HepG2 (cell line): ENCODE measurements around the gene ACTL8. TPM values are rescaled to one million over a fixed set of nuclear protein-coding genes. Genes with fewer than 3 reads are reported as not detected.

Experiments used
- ATAC-seq: fragments of 200-7000 bp; cut with Tn5 transposase; 3 replicates; pipeline ENCODE4 v1.9.1; 2020; ENCODE audit warnings: mild to moderate bottlenecking, moderate library complexity
- BruUV-seq: library from RNA; stranded (reverse); fragments of 400-500 nt; replicated peaks from 2 replicates; lab custom pipeline; 2021; lab: Mats Ljungman, UMichigan
- CTCF ChIA-PET: fragments of 300-600 bp; formaldehyde crosslinking; extraction: SDS; loops from one replicate; lab custom pipeline; 2021; ENCODE audit warnings: low total read pairs, inconsistent platforms, low intra/inter-chr PET ratio; lab: Yijun Ruan, JAX
- POLR2A ChIA-PET: fragments of 350-600 bp; sonication (Branson Sonifier 250); formaldehyde crosslinking; loops from one replicate; lab custom pipeline; 2020; ENCODE audit warnings: antibody characterized with exemption, inconsistent platforms; lab: Yijun Ruan, JAX
- DNase-seq: peaks from one replicate; pipeline ENCODE4 v3.0.0-alpha.2; 2015; ENCODE audit warnings: low spot score
- FAIRE-seq: peaks from 3 replicates; lab custom pipeline; 2011; peaks lifted over from hg19 to GRCh38; lab: Jason Lieb, UNC
- H2AFZ ChIP-seq: one replicate; pipeline ENCODE4 v1.6.1; 2011; ENCODE audit warnings: low read length, inconsistent platforms
- H3K27ac ChIP-seq: fragments of 300-600 bp; 3 replicates; pipeline ENCODE4 v1.8.0; 2011; ENCODE audit warnings: mixed run types, mild to moderate bottlenecking, mixed read lengths, low read length, inconsistent platforms; ENCODE audit not compliant: insufficient read depth; ENCODE audit errors: extremely low read length
- H3K27me3 ChIP-seq, 2 experiments: fragments of 200-600 bp in 1 of 2; 2 replicates in 1 of 2; 3 replicates in 1 of 2; pipeline versions ENCODE4 v1.6.0 to v1.8.0; 2011; ENCODE audit warnings: low read length in 2 of 2, mild to moderate bottlenecking in 2 of 2, moderate library complexity in 2 of 2, inconsistent platforms in 1 of 2; ENCODE audit not compliant: insufficient read depth in 2 of 2, control insufficient read depth in 1 of 2
- H3K36me3 ChIP-seq, 2 experiments: fragments of 200-600 bp in 1 of 2; replicated peaks in 1 of 2; 2 replicates in 1 of 2; 3 replicates in 1 of 2; pipeline versions ENCODE4 v1.5.1 to v1.8.0; 2011; ENCODE audit warnings: low read length in 2 of 2, inconsistent platforms in 1 of 2; ENCODE audit not compliant: insufficient read depth in 2 of 2, control insufficient read depth in 1 of 2
- H3K4me1 ChIP-seq: 2 replicates; pipeline ENCODE4 v1.5.1; 2012; ENCODE audit warnings: low read length, inconsistent platforms; ENCODE audit not compliant: insufficient read depth
- H3K4me2 ChIP-seq: 2 replicates; pipeline ENCODE4 v1.6.0; 2011; ENCODE audit warnings: low read depth, low read length, inconsistent platforms
- H3K4me3 ChIP-seq, 3 experiments: fragments of 200-600 bp in 1 of 3; sonication (generic), shearing (Covaris generic) in 1 of 3; replicated peaks in 1 of 3; 2 replicates each; pipeline ENCODE4 v1.5.1; 2011 to 2016; ENCODE audit warnings: low read length in 3 of 3, inconsistent platforms in 2 of 3, low read depth in 2 of 3, mild to moderate bottlenecking in 2 of 3, control low read depth in 1 of 3, mixed read lengths in 1 of 3; ENCODE audit not compliant: insufficient read depth in 1 of 3
- H3K79me2 ChIP-seq: one replicate; pipeline ENCODE4 v1.6.1; 2011; ENCODE audit warnings: low read length, inconsistent platforms; ENCODE audit not compliant: insufficient read depth
- H3K9ac ChIP-seq: 2 replicates; pipeline ENCODE4 v1.6.0; 2011; ENCODE audit warnings: mild to moderate bottlenecking, low read depth, low read length, inconsistent platforms; ENCODE audit not compliant: insufficient read depth
- H3K9me3 ChIP-seq: 2 replicates; pipeline ENCODE4 v1.5.1; 2012; ENCODE audit warnings: mild to moderate bottlenecking, low read length
- H4K20me1 ChIP-seq: 2 replicates; pipeline ENCODE4 v1.6.0; 2011; ENCODE audit warnings: inconsistent platforms, mild to moderate bottlenecking, low read length, moderate library complexity; ENCODE audit not compliant: insufficient read depth
- HDAC1 ChIP-seq: sonication (generic); formaldehyde crosslinking; IDR thresholded peaks from 2 replicates; pipeline ENCODE4 v1.5.1; 2020; ENCODE audit warnings: mild to moderate bottlenecking, missing genetic modification reagents
- IKZF1 ChIP-seq: fragments of 450-650 bp; IDR thresholded peaks from 2 replicates; pipeline ENCODE4 v1.7.1; 2016
- MEIS1 ChIP-seq: sonication (generic); formaldehyde crosslinking; IDR thresholded peaks from 2 replicates; pipeline ENCODE4 v1.9.0; 2021; ENCODE audit warnings: mild to moderate bottlenecking, missing genetic modification reagents, moderate library complexity, borderline replicate concordance
- MTA1 ChIP-seq: sonication (generic); formaldehyde crosslinking; IDR thresholded peaks from 2 replicates; pipeline ENCODE4 v1.4.0; 2020; ENCODE audit warnings: missing genetic modification reagents, mild to moderate bottlenecking, borderline replicate concordance
- MTF1 ChIP-seq: sonication (generic); formaldehyde crosslinking; IDR thresholded peaks from 2 replicates; pipeline ENCODE4 v1.5.0; 2020; ENCODE audit warnings: missing genetic modification reagents
- NAIF1 ChIP-seq: sonication (generic); formaldehyde crosslinking; IDR thresholded peaks from 2 replicates; pipeline ENCODE4 v1.5.0; 2020; ENCODE audit warnings: mild to moderate bottlenecking, missing genetic modification reagents, borderline replicate concordance
- NFYB ChIP-seq: sonication (generic); formaldehyde crosslinking; IDR thresholded peaks from 2 replicates; pipeline ENCODE4 v1.4.0; 2020; ENCODE audit warnings: missing genetic modification reagents
- RFX1 ChIP-seq: fragments of 450-650 bp; IDR thresholded peaks from 2 replicates; pipeline ENCODE4 v1.6.1; 2017
- RNF219 ChIP-seq: sonication (generic); formaldehyde crosslinking; IDR thresholded peaks from 2 replicates; pipeline ENCODE4 v1.5.0; 2020; ENCODE audit warnings: mild to moderate bottlenecking, missing genetic modification reagents
- SAFB2 ChIP-seq: sonication (generic); formaldehyde crosslinking; IDR thresholded peaks from 2 replicates; pipeline ENCODE4 v1.5.1; 2020; ENCODE audit warnings: missing genetic modification reagents, low read depth, mild to moderate bottlenecking, borderline replicate concordance
- TMF1 ChIP-seq: sonication (generic); formaldehyde crosslinking; IDR thresholded peaks from 2 replicates; pipeline ENCODE4 v1.8.1; 2022; ENCODE audit warnings: low read depth, missing genetic modification reagents
- TOPORS ChIP-seq: sonication (generic); formaldehyde crosslinking; IDR thresholded peaks from 2 replicates; pipeline ENCODE4 v1.8.0; 2023; ENCODE audit warnings: mild to moderate bottlenecking, missing genetic modification reagents
- ZMYM2 ChIP-seq: sonication (generic); formaldehyde crosslinking; IDR thresholded peaks from 2 replicates; pipeline ENCODE4 v1.8.0; 2022; ENCODE audit warnings: mild to moderate bottlenecking, missing genetic modification reagents
- ZNF225 ChIP-seq: sonication (generic); formaldehyde crosslinking; IDR thresholded peaks from 2 replicates; pipeline ENCODE4 v1.4.0; 2020; ENCODE audit warnings: mild to moderate bottlenecking, missing genetic modification reagents
- ZNF24 ChIP-seq: fragments of 450-650 bp; IDR thresholded peaks from 2 replicates; pipeline ENCODE4 v1.6.1; 2017; ENCODE audit warnings: antibody characterized with exemption, mild to moderate bottlenecking
- ZNF292 ChIP-seq: sonication (generic); formaldehyde crosslinking; IDR thresholded peaks from 2 replicates; pipeline ENCODE4 v1.8.1; 2022; ENCODE audit warnings: mild to moderate bottlenecking, low read depth, missing genetic modification reagents, borderline replicate concordance
- ZNF512B ChIP-seq: sonication (generic); formaldehyde crosslinking; IDR thresholded peaks from 2 replicates; pipeline ENCODE4 v1.5.1; 2020; ENCODE audit warnings: missing genetic modification reagents, mild to moderate bottlenecking, borderline replicate concordance
- ZNF552 ChIP-seq: sonication (generic); formaldehyde crosslinking; IDR thresholded peaks from 2 replicates; pipeline ENCODE4 v1.9.0; 2022; ENCODE audit warnings: missing genetic modification reagents, mild to moderate bottlenecking, borderline replicate concordance
- ZNF556 ChIP-seq: sonication (generic); formaldehyde crosslinking; IDR thresholded peaks from 2 replicates; pipeline ENCODE4 v1.4.0; 2020; ENCODE audit warnings: mild to moderate bottlenecking, missing genetic modification reagents, borderline replicate concordance
- ZNF597 ChIP-seq: sonication (generic); formaldehyde crosslinking; IDR thresholded peaks from 2 replicates; pipeline ENCODE4 v1.5.0; 2020; ENCODE audit warnings: missing genetic modification reagents
- ZSCAN9 ChIP-seq: IDR thresholded peaks from 2 replicates; pipeline ENCODE4 v1.6.1; 2016; ENCODE audit warnings: borderline replicate concordance
- WGBS: methylation state at CpG from one replicate; pipeline ENCODE4 v1.1.6; 2017; ENCODE audit warnings: low lambda C conversion rate; 5-methylcytosine and 5-hydroxymethylcytosine counted together
- in situ Hi-C: cut with HindIII; loops from 2 replicates; pipeline ENCODE4 v1.10.0; 2017; ENCODE audit warnings: low pct_unique_long_range_greater_than_20kb; ENCODE audit not compliant: extremely low pct_ligation_motif_present
- intact Hi-C: fragments of 100-400 bp; cut with micrococcal nuclease; formaldehyde crosslinking; loops from one replicate; pipeline ENCODE4 v1.10.0; 2022; ENCODE audit not compliant: unreplicated experiment
- polyA plus RNA-seq, 8 experiments: library from polyadenylated mRNA; depleted of rRNA in 3 of 8; stranded (reverse) in 7 of 8; unstranded in 1 of 8; fragments of >200 nt; fragmentation: Illumina TruSeq in 4 of 8; extraction: Trizol in 4 of 8; gene quantifications; 2 replicates each; pipeline versions ENCODE4 v1.2.1 to v1.2.3, GENCODE V29; 2011 to 2016; ENCODE audit warnings: low read depth in 4 of 8, missing spikeins in 1 of 8, mixed read lengths in 1 of 8; ENCODE audit not compliant: insufficient read depth in 1 of 8
- total RNA-seq, 5 experiments: library from RNA; depleted of rRNA; stranded (reverse); fragments of >200 nt; fragmentation: Illumina TruSeq; extraction: Trizol; gene quantifications; 2 replicates each; pipeline ENCODE4 v1.2.3, GENCODE V29; 2016; ENCODE audit warnings: low read depth in 1 of 5

Gene ACTL8
- total and polyA plus RNA-seq, 2 of the 13 experiments (the other 11 are each of a cell fraction or from before 2014, with no cell fraction given), result 0.09 to 0.64 TPM

GRCh38 chr1:17763995-17764394 lies 8.9 kb downstream of the ACTL8 start (continued):
- no peak for TF ChIP-seq ZNF24
- no peak for TF ChIP-seq ZNF225 (CRISPR knock-in tag)
- TF ChIP-seq ZSCAN9 (CRISPR knock-in tag), result no peak
- TF ChIP-seq ZNF292 (CRISPR knock-in tag), result no peak
- TF ChIP-seq IKZF1, result no peak

GRCh38 chr1:17764591-17764990 lies 9.5 kb downstream of the ACTL8 start:
- ChIA-PET CTCF (no interaction called here), POLR2A (no interaction called here)
- in situ Hi-C loops, result no loop called here
- Histone ChIP-seq H2AFZ (no peak overlapping the region), H3K9me3 (peaks cover 5% of the 10 kb centered on the region; the same call in 1 of the 2 replicates), H3K27me3 (peaks cover 8 to 37% of the 10 kb centered on the region in 2 experiments), H3K27ac (no peak overlapping the region), H3K4me1 (no peaks in the 10 kb centered on the region), H3K4me2 (no peak overlapping the region), H3K9ac (no peak overlapping the region), H4K20me1 (no peaks in the 10 kb centered on the region), H3K36me3 (no peaks in the 10 kb centered on the region), H3K4me3 (no peak overlapping the region), H3K79me2 (no peaks in the 10 kb centered on the region)
- no TSS peak for BruUV-seq
- FAIRE-seq, result no peak
- DNase-seq, result no peak
- ATAC-seq, result no peak
- 30% methylated on average over 10 of the region's 10 CpGs for WGBS
- intact Hi-C loops, result no loop called here
- TF ChIP-seq ZNF512B (CRISPR knock-in tag), result no peak
- TF ChIP-seq ZNF597, result no peak
- TF ChIP-seq RFX1, result no peak
- no peak for TF ChIP-seq HDAC1 (CRISPR knock-in tag)
- no peak for TF ChIP-seq SAFB2
- TF ChIP-seq NFYB (CRISPR knock-in tag), result no peak
- no peak for TF ChIP-seq MTF1 (CRISPR knock-in tag)
- no peak for TF ChIP-seq TOPORS
- no peak for TF ChIP-seq MEIS1 (CRISPR knock-in tag)
- TF ChIP-seq MTA1 (CRISPR knock-in tag), result no peak
- TF ChIP-seq NAIF1 (CRISPR knock-in tag), result no peak
- TF ChIP-seq ZNF552 (CRISPR knock-in tag), result no peak
- TF ChIP-seq ZMYM2, result no peak
- TF ChIP-seq TMF1, result no peak
- no peak for TF ChIP-seq ZNF556 (CRISPR knock-in tag)
- no peak for TF ChIP-seq RNF219 (CRISPR knock-in tag)
